Bronchial epithelial cell (primary cell): ENCODE data around the gene IDH3G. TPM values are rescaled to one million over a fixed set of nuclear protein-coding genes. Genes with fewer than 3 reads are reported as not detected.

Source experiments
- DNase-seq: peaks from one replicate; pipeline ENCODE4 v3.0.0-alpha.2; 2010; ENCODE audit warnings: low read depth
- FAIRE-seq: peaks from 2 replicates; lab custom pipeline; 2011; peaks lifted over from hg19 to GRCh38; lab: Jason Lieb, UNC
- H3K27me3 ChIP-seq: 2 replicates; pipeline ENCODE4 v1.5.1; 2011; ENCODE audit warnings: low read length; ENCODE audit not compliant: control insufficient read depth, insufficient read depth
- H3K36me3 ChIP-seq: 2 replicates; pipeline ENCODE4 v1.5.1; 2011; ENCODE audit warnings: low read length; ENCODE audit not compliant: control insufficient read depth, insufficient read depth
- H3K4me3 ChIP-seq: 2 replicates; pipeline ENCODE4 v1.5.1; 2011; ENCODE audit warnings: mild to moderate bottlenecking, low read depth, low read length, control low read depth
- total RNA-seq: library from RNA; depleted of rRNA; stranded (reverse); fragments of >200 nt; gene quantifications from 2 replicates; pipeline ENCODE4 v1.2.1, GENCODE V29; 2014
- TF ChIP-seq, protein P1 (sequence below): IDR thresholded peaks from 2 replicates; pipeline ENCODE4 v1.5.1; 2011; ENCODE audit warnings: mild to moderate bottlenecking, moderate library complexity, low read length, control low read depth, inconsistent platforms; ENCODE audit not compliant: insufficient read depth, severe bottlenecking

Gene IDH3G
- total RNA-seq, 1 donor from 2014 or later, result 26.3 TPM

DNA sequence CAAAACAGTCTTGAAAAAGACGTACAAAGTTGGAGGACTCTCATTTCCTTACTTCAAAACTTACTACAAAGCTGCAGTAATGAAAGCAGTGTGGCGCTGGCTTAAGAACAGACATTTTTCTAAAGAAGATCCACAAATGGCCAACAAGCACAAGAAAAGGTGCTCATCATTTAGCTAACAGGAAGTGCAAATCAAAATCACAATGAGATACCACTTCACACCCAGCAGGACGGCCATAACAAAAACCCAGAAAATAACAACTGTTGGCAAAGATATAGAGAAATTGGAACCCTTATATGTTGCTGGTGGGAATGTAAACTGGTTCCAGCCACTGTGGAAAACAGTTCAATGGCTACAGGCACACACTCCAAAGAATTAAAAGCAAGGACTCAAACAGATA is 32.8 kb upstream of the IDH3G start:
- FAIRE-seq, result no peak
- no peaks in the 10 kb centered on the region for H3K36me3 ChIP-seq
- peaks cover 12% of the 10 kb centered on the region for H3K27me3 ChIP-seq
- no peak overlapping the region for H3K4me3 ChIP-seq
- TF ChIP-seq, protein P1, sequence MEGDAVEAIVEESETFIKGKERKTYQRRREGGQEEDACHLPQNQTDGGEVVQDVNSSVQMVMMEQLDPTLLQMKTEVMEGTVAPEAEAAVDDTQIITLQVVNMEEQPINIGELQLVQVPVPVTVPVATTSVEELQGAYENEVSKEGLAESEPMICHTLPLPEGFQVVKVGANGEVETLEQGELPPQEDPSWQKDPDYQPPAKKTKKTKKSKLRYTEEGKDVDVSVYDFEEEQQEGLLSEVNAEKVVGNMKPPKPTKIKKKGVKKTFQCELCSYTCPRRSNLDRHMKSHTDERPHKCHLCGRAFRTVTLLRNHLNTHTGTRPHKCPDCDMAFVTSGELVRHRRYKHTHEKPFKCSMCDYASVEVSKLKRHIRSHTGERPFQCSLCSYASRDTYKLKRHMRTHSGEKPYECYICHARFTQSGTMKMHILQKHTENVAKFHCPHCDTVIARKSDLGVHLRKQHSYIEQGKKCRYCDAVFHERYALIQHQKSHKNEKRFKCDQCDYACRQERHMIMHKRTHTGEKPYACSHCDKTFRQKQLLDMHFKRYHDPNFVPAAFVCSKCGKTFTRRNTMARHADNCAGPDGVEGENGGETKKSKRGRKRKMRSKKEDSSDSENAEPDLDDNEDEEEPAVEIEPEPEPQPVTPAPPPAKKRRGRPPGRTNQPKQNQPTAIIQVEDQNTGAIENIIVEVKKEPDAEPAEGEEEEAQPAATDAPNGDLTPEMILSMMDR, result no peak
- DNase-seq, result no peak

DNA sequence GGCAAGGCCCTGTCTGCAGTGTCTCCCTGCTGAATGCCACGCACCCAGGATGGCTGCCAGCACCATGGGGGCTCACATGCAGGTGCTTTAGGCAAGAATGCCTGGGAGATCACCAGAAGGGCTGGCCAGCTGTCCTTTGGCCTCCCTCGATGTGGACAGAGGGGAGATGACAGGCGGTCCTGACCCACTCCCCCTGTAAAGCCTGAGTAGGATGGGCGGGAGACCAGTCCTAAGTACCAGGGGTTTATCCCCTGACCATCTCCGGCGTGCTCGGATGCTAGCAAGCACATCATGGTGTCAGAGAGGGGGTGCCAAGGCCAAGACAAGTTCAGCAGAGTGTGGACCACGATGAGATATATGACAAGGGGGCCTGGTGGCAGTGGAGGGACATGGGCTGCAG is 30.9 kb upstream of the IDH3G start:
- H3K36me3 ChIP-seq, result no peaks in the 10 kb centered on the region
- DNase-seq (no peak), FAIRE-seq (no peak)
- TF ChIP-seq, protein P1, result no peak
- H3K4me3 ChIP-seq, result no peak overlapping the region
- peaks cover 6% of the 10 kb centered on the region for H3K27me3 ChIP-seq

DNA sequence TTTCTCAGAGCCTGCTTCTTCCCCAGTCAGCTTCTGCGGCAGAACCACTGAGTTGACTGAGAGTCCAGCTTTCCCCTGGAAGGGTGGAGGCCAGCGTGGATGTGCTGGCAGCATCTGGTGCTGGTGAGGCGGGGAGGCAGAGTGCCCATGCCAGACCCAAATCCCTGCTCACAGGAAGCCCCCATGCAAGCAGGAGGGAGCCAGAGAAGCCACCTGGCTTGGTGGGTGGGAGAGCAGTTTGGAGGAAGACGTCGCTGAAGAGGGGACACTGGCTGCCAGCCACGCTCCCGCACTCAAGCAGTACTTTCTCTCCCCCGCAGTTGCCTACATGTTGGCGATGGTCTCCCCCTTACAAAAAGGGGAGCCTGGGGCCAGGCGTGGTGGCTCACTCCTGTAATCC is 30.2 kb upstream of the IDH3G start:
- Histone ChIP-seq H3K36me3 (no peaks in the 10 kb centered on the region), H3K4me3 (no peak overlapping the region), H3K27me3 (peaks cover 5% of the 10 kb centered on the region)
- no peak for FAIRE-seq
- no peak for DNase-seq
- TF ChIP-seq, protein P1, result no peak

DNA sequence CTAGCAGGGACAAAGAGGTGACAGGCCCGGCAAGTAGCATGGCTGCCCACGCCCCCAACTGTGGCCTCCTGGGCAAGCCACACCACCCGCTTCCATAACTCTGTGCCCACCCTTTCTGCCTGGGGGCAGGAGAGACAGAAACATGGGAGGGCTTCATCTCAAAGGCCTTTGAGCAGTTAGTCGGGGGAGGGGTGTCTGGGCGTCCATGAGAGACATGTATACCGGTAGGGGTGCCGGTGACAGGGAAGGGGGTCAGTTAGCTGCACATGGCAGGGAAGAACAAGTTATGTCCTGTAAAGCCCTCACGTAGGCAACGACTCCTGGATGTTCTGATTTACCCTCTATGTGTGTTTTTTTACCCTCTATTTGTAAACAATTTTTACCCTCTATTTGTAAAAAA is 26.9 kb upstream of the IDH3G start:
- Histone ChIP-seq H3K36me3 (no peaks in the 10 kb centered on the region), H3K27me3 (no peaks in the 10 kb centered on the region), H3K4me3 (no peak overlapping the region)
- DNase-seq, result no peak
- FAIRE-seq, result no peak
- TF ChIP-seq, protein P1, result no peak

DNA sequence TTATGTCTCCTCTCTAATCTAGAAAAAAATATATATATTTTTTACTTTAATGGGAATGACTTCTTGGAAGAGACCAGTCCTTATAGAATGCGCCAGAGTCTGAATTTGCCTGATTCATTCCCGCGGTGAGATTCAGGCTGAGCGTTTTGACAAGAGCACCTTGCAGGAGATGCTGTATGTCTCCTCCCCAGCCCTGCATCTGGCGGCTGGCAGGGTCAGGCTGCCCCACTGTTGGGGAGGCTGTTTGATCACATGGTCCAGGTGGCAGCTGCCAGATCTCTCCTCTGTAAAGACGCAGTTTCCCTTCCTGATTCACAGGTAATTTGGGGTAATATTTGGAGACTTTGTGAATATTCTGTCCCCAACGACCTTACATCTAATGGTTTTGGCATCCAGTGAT is 26.4 kb upstream of the IDH3G start:
- FAIRE-seq (no peak), DNase-seq (no peak)
- TF ChIP-seq, protein P1, result no peak
- H3K4me3 ChIP-seq, result no peak overlapping the region
- H3K27me3 ChIP-seq, result no peaks in the 10 kb centered on the region
- no peaks in the 10 kb centered on the region for H3K36me3 ChIP-seq

DNA sequence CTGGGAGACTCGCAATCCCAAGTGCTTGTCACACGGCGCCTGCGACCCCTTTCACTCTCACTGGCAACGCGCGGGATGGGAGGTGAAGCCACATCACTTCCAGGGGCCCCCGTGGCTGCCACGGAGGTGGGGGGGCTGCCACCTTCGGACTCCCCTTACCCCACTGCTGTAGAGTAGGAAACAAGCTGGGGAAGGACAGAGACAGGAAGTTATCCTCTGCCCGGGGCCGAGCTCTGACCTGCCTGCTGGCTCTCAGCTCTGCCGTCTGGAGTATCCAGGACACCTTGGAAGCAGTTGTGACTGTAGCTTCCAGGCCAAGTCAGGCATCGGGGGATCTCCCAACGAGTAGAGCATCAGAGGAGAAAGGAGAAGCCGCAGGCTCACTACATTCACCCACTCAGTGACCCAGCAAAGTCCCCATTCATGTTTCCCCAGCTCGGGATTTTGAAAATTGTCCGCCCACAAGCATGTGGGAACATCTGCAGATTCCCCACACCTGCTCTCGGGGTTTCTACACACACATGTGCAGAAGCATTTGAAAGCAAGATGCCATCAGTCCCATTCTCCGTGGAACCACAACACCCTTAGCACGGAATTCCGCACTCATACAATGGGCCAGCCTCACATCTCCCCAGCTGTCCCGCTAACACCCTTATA is 25.3 kb upstream of the IDH3G start:
- Histone ChIP-seq H3K36me3 (no peaks in the 10 kb centered on the region), H3K4me3 (no peak overlapping the region), H3K27me3 (no peaks in the 10 kb centered on the region)
- DNase-seq, result no peak
- no peak for FAIRE-seq
- TF ChIP-seq, protein P1, result no peak
